H7 (cell line): ENCODE data around the gene ANKRD66. TPM values are rescaled to one million over a fixed set of nuclear protein-coding genes. Genes with fewer than 3 reads are reported as not detected.
"Not testable (repeated sequence)": the region's sequence is repeated elsewhere in the genome, so short reads cannot be mapped to it uniquely, and the experiment has no call there.

ENCODE experiments used
- DNase-seq: peaks from one replicate; pipeline ENCODE4 v3.0.0; 2012
- H3K27me3 ChIP-seq: 2 replicates; pipeline ENCODE4 v1.6.0; 2011; ENCODE audit warnings: mild to moderate bottlenecking, low read length; ENCODE audit not compliant: control insufficient read depth, insufficient read depth
- H3K36me3 ChIP-seq: replicated peaks from 2 replicates; pipeline ENCODE4 v1.5.1; 2011; ENCODE audit warnings: low read length; ENCODE audit not compliant: control insufficient read depth, insufficient read depth
- H3K4me3 ChIP-seq: 2 replicates; pipeline ENCODE4 v1.5.1; 2011; ENCODE audit warnings: low read depth, mild to moderate bottlenecking, control low read depth, low read length, moderate library complexity; ENCODE audit not compliant: insufficient read depth
- total RNA-seq: library from RNA; depleted of rRNA; stranded (reverse); fragments of >200 nt; shearing (Covaris generic); gene quantifications from 2 replicates; pipeline ENCODE4 v1.2.3, GENCODE V29; 2014

Gene ANKRD66
- total RNA-seq, 1 experiment from 2014 or later: not detected

- H3K27me3 ChIP-seq: peaks cover 2% of the 10 kb centered on the region
- DNase-seq: no peak
- no peaks in the 10 kb centered on the region for H3K36me3 ChIP-seq
- H3K4me3 ChIP-seq: no peak overlapping the region
These were observed 4.8 kb upstream of the ANKRD66 start for GRCh38 chr6:46741910-46742309.

GRCh38 chr6:46743425-46744158, 3.1 kb upstream of the ANKRD66 start:
- Histone ChIP-seq H3K4me3 (no peak overlapping the region), H3K27me3 (peaks cover 2% of the 10 kb centered on the region), H3K36me3 (no peaks in the 10 kb centered on the region)
- DNase-seq: no peak

- not testable (repeated sequence) for H3K4me3 ChIP-seq, H3K36me3 ChIP-seq, DNase-seq, H3K27me3 ChIP-seq
These were observed 2.5 kb upstream of the ANKRD66 start for GRCh38 chr6:46744159-46744725.

- DNase-seq: no peak
- Histone ChIP-seq H3K4me3 (no peak overlapping the region), H3K27me3 (peaks cover 4% of the 10 kb centered on the region), H3K36me3 (no peaks in the 10 kb centered on the region)
These were observed 760 bp upstream of the ANKRD66 start for GRCh38 chr6:46745973-46746372.

- no peak overlapping the region for H3K4me3 ChIP-seq
- peaks cover 4% of the 10 kb centered on the region for H3K27me3 ChIP-seq
- no peak for DNase-seq
- no peaks in the 10 kb centered on the region for H3K36me3 ChIP-seq
These were observed 2.3 kb downstream of the ANKRD66 start for GRCh38 chr6:46748940-46749503.

- DNase-seq: peak; percentile 45
- no peak overlapping the region for H3K4me3 ChIP-seq
- no peaks in the 10 kb centered on the region for H3K36me3 ChIP-seq
- peaks cover 3% of the 10 kb centered on the region; the same call in 1 of the 2 replicates for H3K27me3 ChIP-seq
These were observed 3.0 kb downstream of the ANKRD66 start for GRCh38 chr6:46749731-46750130.

- no peak for DNase-seq
- Histone ChIP-seq H3K4me3 (no peak overlapping the region), H3K36me3 (no peaks in the 10 kb centered on the region), H3K27me3 (peaks cover 3% of the 10 kb centered on the region; the same call in 1 of the 2 replicates)
These were observed 4.9 kb downstream of the ANKRD66 start for GRCh38 chr6:46751658-46752057.

GRCh38 chr6:46755865-46756264, 9.1 kb downstream of the ANKRD66 start:
- DNase-seq: no peak
- Histone ChIP-seq H3K36me3 (no peaks in the 10 kb centered on the region), H3K27me3 (no peaks in the 10 kb centered on the region; the same call in 1 of the 2 replicates), H3K4me3 (no peak overlapping the region)

GRCh38 chr6:46756469-46757213, 9.9 kb downstream of the ANKRD66 start:
- no peaks in the 10 kb centered on the region for H3K36me3 ChIP-seq
- no peak for DNase-seq
- H3K27me3 ChIP-seq: no peaks in the 10 kb centered on the region; the same call in 1 of the 2 replicates
- H3K4me3 ChIP-seq: no peak overlapping the region

- Histone ChIP-seq H3K36me3 (no peaks in the 10 kb centered on the region), H3K4me3 (no peak overlapping the region)
- DNase-seq: no peak
These were observed 10.5 kb downstream of the ANKRD66 start for GRCh38 chr6:46757214-46757596.

GRCh38 chr6:46758960-46759753, 12.4 kb downstream of the ANKRD66 start:
- Histone ChIP-seq H3K36me3 (no peaks in the 10 kb centered on the region), H3K27me3 (no peaks in the 10 kb centered on the region), H3K4me3 (no peak overlapping the region)
- DNase-seq: no peak

More at GRCh38 chr6:46757214-46757596, 10.5 kb downstream of the ANKRD66 start:
- no peaks in the 10 kb centered on the region for H3K27me3 ChIP-seq

GRCh38 chr6:46760925-46761324, 14.2 kb downstream of the ANKRD66 start:
- Histone ChIP-seq H3K36me3 (no peaks in the 10 kb centered on the region), H3K4me3 (no peak overlapping the region), H3K27me3 (no peaks in the 10 kb centered on the region)
- DNase-seq: no peak

GRCh38 chr6:46763466-46763865, 16.7 kb downstream of the ANKRD66 start:
- DNase-seq: no peak

GRCh38 chr6:46764280-46764679, 17.5 kb downstream of the ANKRD66 start:
- H3K4me3 ChIP-seq, DNase-seq, H3K36me3 ChIP-seq, H3K27me3 ChIP-seq: not testable (repeated sequence)

More at GRCh38 chr6:46763466-46763865, 16.7 kb downstream of the ANKRD66 start:
- no peaks in the 10 kb centered on the region for H3K36me3 ChIP-seq
- H3K4me3 ChIP-seq: no peak overlapping the region
- no peaks in the 10 kb centered on the region for H3K27me3 ChIP-seq
